ENCODE results near the gene RALGDS. TPM values are rescaled to one million over a fixed set of nuclear protein-coding genes. Genes with fewer than 3 reads are reported as not detected.

RALGDS gene
- total RNA-seq, 1 experiment from 2014 or later, result 22.9 TPM

GRCh38 chr9:133140606-133141005, 19.6 kb upstream of the RALGDS start:
- Mint-ChIP-seq H3K9me3 (no peaks in the 10 kb centered on the region), H3K4me1 (peaks cover 10% of the 10 kb centered on the region), H3K36me3 (no peaks in the 10 kb centered on the region), H3K27ac (no peak overlapping the region), H3K27me3 (ENCODE audit: low read depth) (peaks cover 4% of the 10 kb centered on the region), H3K4me3 (no peak overlapping the region)
- no peak for ATAC-seq
- TF ChIP-seq AR (CRISPR knock-in tag; IDR thresholded peaks at IDR 0.05) (no peak), ZNF396 (CRISPR knock-in tag; IDR thresholded peaks at IDR 0.05; ENCODE audit: borderline replicate concordance) (no peak), SP1 (CRISPR knock-in tag; conservative IDR thresholded peaks at IDR 0.05) (no peak), KAT7 (CRISPR knock-in tag; IDR thresholded peaks at IDR 0.05; ENCODE audit: borderline replicate concordance) (no peak), ZNF423 (CRISPR knock-in tag; IDR thresholded peaks at IDR 0.05) (no peak), ZNF263 (CRISPR knock-in tag; IDR thresholded peaks at IDR 0.05; ENCODE audit: low read depth) (no peak), ZNF317 (CRISPR knock-in tag; IDR thresholded peaks at IDR 0.05; ENCODE audit: borderline replicate concordance, low read depth) (no peak), TEAD1 (CRISPR knock-in tag; IDR thresholded peaks at IDR 0.05) (no peak), ESRRA (CRISPR knock-in tag; IDR thresholded peaks at IDR 0.05; ENCODE audit: borderline replicate concordance) (no peak), ZSCAN18 (CRISPR knock-in tag; IDR thresholded peaks at IDR 0.05) (no peak), CTCF (IDR thresholded peaks at IDR 0.05) (no peak), FOXP1 (CRISPR knock-in tag; IDR thresholded peaks at IDR 0.05; ENCODE audit: borderline replicate concordance) (no peak), NFATC4 (CRISPR knock-in tag; IDR thresholded peaks at IDR 0.05) (no peak), ZMAT4 (CRISPR knock-in tag; IDR thresholded peaks at IDR 0.05) (no peak), TP53 (CRISPR knock-in tag; IDR thresholded peaks at IDR 0.05) (no peak), ZBTB43 (CRISPR knock-in tag; IDR thresholded peaks at IDR 0.05) (no peak), ZNF121 (CRISPR knock-in tag; IDR thresholded peaks at IDR 0.05) (no peak), ATF2 (CRISPR knock-in tag; IDR thresholded peaks at IDR 0.05; ENCODE audit: borderline replicate concordance, low read depth) (no peak), PREB (CRISPR knock-in tag; IDR thresholded peaks at IDR 0.05; ENCODE audit: borderline replicate concordance) (no peak), MLX (CRISPR knock-in tag; IDR thresholded peaks at IDR 0.05) (no peak)
- ChIA-PET POLR2A (no interaction called here), CTCF (interaction anchor here (1.2 kb wide), 1 partner anchor 98 kb away, joined by 3 read pairs; no protein-coding TSS in a partner anchor)
- no peak for DNase-seq (ENCODE audit: low spot score)

All from WTC11 (cell line).